GM18519 (cell line): ENCODE measurements around the gene TFRC.
"Not testable (repeated sequence)": the region's sequence is repeated elsewhere in the genome, so short reads cannot be mapped to it uniquely, and the experiment has no call there.

ENCODE experiments used
- ATAC-seq: cut with Tn5 transposase; IDR thresholded peaks from one replicate; pipeline ENCODE4 v1.9.1; 2021; ENCODE audit warnings: mild to moderate bottlenecking, moderate library complexity; ENCODE audit not compliant: unreplicated experiment, low FRiP score

The TFRC gene

DNA sequence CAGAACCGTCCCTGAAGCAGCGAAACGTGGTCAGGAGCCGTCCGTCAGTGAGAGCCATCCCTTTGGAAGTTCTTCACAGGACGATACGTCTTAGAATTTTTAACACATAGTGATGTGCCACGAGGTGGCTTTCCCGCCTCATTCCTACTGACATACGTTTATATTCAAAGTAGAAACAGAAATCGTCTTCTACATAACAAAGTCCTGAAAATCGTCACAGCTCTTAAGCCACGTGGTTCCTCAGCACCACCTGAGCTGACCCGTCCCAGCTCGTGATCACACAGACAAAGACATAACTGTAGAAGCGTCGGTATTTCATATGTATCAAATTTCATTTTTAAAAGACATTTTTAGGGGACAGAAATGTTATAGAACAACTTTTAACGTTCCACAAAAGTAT lies 73.5 kb downstream of the TFRC start:
- ATAC-seq, result no peak

DNA sequence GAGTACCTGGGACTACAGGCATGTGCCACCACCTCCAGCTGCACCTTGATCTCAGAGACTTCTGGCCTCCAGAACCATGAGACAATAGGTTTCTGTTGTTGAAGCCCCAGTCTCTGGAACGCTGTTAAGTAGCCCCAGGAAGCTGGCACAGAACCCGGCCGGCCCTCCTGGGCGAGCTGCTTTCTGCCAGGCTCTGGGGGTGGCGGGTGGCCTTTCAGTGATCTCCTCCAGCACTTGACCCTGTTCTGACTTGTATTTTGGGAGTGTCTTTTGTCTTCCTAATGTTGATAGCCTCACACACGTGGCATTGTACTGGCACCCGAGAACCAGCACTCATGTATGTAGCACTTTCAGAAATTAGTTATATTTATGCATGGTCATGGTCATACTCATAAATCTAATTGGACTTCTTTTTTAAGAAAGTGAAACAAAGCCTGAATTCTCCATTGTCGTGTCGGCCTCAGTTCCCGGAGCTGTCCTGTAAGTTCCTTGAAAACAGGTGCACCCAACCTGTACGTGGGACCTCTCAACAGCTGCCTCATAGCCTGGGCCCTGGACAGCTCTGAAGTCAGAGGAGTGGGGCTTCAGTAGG lies 74.0 kb downstream of the TFRC start:
- ATAC-seq, result no peak

DNA sequence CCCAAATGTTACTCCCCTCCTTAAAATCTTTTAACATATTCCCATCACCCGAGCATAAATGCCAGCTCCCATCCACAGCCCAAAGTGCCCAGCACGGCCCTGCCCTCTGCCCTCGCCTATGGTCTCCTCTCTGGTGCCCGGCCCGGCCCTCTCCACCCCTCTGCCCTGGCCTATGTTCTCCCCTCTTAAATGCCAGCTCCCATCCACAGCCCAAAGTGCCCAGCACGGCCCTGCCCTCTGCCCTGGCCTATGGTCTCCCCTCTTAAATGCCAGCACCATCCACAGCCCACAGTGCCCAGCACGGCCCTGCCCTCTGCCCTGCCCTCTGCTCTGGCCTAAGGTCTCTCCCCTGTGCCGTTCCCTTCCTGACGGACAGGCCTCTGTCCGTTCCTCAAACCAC lies 76.6 kb downstream of the TFRC start:
- ATAC-seq, result not testable (repeated sequence)

DNA sequence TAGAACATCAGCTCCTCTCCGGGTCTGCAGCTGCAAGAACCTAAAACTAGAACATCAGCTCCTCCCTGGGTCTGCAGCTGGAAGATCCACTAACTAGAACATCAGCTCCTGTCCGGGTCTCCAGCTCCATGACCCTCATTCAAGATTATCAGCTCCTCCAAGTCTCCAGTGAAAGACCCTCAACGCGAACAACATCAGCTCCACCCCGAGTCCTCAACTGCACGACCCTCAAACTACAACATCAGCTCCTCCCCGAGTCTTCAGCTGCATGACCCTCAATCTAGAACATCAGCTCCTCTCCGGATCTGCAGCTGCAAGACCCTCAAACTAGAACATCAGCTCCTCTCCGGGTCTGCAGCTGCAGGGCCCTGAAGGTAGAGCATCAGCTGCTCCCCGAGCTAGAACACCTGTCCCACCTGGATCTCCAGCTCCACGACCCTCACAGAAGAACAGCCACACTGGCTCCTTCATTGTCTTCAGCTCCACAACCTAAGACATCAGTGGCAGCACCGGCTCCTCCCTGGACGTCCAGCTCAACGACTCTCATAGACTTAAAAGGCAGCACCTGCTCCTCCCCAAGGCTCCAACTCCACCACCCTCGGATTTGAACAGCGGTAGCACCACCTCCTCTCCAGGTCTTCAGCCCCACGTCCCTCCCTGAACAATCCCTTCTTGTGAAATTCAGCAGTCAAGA lies 77.4 kb downstream of the TFRC start:
- not testable (repeated sequence) for ATAC-seq

DNA sequence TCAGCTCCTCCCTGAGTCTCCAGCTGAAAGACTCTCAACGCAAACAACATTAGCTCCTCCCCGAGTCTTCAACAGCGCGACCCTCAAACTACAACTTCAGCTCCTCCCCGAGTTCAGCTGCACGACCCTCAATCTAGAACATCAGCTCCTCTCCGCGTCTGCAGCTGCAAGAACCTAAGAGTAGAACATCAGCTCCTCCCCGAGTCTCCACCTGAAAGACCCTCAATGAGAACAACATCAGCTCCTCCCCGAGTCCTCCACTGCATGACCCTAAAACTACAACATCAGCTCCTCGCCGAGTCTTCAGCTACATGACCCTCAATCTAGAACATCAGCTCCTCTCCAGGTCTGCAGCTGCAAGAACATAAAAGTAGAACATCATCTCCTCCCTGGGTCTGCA lies 78.3 kb downstream of the TFRC start:
- no peak for ATAC-seq

DNA sequence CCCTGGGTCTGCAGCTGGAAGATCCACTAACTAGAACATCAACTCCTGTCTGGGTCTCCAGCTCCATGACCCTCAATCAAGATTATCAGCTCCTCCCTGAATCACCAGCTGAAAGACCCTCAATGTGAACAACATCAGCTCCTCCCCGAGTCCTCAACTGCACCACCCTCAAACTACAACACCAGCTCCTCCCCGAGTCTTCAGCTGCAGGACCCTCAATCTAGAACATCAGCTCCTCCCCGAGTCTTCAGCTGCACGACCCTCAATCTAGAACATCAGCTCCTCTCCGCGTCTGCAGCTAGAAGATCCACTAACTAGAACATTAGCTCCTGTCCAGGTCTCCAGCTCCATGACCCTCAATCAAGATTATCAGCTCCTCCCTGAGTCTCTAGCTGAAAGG lies 79.2 kb downstream of the TFRC start:
- not testable (repeated sequence) for ATAC-seq

DNA sequence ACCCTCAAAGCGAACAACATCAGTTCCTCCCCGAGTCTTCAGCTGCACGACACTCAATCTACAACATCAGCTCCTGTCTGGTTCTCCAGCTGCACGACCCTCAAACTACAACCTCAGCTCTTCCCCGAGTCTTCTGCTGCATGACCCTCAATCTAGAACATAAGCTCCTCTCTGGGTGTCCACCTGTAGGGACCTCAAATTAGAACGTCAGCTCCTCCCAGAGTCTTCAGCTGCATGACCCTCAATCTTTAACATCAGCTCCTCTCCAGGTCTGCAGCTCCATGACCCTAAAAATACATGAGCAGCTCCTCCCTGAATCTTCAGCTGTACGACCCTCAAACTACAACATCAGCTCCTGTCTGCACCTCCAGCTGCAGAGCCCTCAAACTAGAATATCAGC lies 80.7 kb downstream of the TFRC start:
- ATAC-seq, result not testable (repeated sequence)

DNA sequence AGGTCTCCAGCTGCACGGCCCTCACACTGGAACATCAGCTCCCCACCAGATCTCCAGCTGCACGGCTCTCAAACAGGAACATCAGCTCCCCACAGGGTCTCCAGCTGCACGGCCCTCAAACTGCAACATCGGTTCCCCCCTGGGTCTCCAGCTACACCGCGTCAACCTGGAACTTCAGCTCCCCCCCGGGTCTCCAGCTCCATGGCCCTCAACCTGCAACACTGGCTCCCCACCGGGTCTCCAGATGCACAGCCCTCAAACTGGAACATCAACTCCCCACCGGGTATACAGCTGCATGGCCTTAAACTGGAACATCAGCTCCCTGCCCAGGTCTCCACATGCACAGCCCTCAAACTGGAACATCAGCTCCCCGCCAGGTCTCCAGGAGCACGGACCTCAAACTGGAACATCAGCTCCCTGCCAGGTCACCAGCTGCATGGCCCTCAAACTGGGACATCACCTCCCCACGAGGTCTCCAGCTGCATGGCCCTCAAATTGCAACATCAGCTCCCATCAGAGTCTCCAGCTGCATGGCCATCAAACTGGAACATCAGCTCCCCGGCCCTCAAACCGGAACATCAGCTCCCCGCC lies 81.4 kb downstream of the TFRC start:
- ATAC-seq, result not testable (repeated sequence)

DNA sequence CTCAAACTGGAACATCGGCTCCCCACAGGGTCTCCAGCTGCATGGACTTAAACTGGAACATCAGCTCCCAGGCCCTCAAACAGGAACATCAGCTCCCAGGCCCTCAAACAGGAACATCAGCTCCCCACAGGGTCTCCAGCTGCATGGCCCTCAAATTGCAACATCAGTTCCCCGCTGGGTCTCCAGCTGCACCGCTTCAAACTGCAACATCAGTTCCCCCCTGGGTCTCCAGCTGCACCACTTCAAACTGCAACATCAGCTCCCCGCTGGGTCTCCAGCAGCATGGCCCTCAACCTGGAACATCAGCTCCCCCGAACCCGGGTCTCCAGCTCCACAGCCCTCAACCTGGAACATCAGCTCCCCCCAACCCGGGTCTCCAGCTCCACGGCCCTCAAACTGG lies 82.0 kb downstream of the TFRC start:
- no peak for ATAC-seq
